NCI-H526 treated with DMSO at 0.1 percent for 48 hours (cell line): ENCODE results near the gene C9orf78.

Experiments
- DNase-seq: peaks from one replicate; lab custom pipeline; 2025; lab: John Stamatoyannopoulos, UW

Gene C9orf78

GRCh38 chr9:129868023-129868871, 33.2 kb upstream of the C9orf78 start:
- no peak for DNase-seq

GRCh38 chr9:129867136-129868022, 32.3 kb upstream of the C9orf78 start:
- DNase-seq, result no peak

DNA sequence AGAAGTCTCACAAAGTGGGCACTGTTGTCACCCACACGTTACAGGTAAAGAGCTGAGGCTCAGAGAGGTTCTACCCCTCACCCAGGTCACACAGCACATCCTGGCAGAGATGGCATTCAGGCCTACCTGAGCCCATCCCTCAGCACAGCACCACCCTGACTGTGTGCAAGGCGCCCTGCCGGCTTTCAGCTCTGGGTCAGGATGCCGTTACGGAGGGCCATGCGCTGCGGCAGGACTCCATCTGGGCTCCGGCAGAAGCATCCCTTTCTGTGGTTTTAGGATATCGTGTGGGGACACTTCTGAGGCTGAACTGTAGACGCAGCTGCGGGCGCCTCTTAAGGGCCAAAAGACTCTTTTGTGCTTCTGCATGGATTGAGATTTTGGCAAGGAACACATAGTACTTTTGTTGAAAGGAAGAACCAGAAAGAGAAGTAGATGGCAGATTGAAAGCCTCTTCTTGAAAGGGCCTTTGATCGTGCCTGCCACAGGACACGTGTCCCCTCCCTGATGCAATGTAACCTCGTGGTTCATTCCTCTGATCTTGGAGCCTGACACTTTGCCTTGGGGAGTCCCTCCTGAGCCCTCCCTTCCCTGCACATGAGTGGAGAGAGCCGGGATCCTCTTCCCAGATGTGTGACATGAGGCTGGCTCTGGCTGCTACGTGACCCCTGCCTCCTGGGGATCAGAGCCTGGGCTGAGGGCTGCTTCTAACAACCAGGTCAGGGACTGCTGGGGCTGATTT, 31.5 kb upstream of the C9orf78 start:
- no peak for DNase-seq

DNA sequence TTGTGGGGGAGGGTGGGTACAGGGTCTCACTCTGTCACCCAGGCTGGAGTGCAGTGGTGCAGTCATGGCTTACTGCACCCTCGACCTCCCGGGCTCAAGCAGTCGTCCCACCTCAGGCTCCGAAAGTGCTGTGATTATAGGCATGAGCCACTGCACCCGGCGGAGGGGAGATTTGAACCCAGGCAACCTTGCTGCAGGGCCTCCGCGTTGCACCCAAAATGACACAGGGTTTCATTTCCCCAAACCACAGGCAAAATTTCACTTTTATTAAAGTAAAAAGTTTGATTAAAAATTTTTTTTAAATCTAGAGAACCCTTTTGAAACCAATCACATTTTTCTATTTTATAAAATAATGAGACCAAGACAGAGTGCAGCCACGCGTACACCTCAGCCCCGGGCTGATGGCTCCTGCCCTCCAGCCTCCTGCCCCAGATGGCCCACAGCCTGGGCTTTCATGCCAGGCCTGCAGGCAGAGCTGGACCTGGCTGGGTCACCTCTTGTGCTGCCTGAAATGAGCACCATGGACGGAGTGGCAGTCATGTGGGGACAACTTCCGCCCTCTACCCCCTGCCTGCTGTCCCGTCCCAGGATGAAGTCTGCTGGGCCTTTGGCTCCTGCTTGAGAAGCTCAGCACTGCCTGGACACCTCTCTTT, 30.7 kb upstream of the C9orf78 start:
- no peak for DNase-seq

DNA sequence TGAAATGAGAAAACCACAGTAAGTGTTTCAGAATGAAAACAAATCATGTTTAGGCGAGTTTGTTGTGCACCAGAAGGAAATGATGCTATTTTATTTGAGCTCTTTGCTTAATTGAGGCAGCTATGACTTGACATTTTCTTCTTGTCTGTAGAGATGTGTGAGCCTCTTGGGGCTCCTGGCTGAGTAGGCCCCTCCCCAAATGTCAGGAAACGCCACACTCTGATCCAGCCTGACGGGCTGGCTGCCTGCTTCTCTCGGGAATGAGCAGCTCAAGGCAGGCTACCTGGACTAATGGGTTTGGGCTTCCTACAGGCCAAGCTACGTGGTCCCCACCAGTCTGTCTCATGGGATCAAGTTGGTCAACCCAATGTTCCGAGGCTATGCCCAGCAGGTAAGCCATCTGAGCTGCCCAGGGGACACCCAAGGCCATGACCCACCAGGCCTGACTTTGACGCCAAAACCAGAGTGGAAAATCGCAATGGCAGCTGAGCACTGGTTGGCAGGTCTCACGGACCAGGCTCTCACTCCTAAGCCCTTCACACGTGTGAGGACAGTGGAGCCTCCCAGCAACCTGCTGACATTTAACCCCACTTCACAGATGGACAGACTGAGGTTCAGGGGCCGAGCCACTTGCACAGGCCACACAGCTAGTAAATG, 30.0 kb upstream of the C9orf78 start:
- DNase-seq, result no peak

DNA sequence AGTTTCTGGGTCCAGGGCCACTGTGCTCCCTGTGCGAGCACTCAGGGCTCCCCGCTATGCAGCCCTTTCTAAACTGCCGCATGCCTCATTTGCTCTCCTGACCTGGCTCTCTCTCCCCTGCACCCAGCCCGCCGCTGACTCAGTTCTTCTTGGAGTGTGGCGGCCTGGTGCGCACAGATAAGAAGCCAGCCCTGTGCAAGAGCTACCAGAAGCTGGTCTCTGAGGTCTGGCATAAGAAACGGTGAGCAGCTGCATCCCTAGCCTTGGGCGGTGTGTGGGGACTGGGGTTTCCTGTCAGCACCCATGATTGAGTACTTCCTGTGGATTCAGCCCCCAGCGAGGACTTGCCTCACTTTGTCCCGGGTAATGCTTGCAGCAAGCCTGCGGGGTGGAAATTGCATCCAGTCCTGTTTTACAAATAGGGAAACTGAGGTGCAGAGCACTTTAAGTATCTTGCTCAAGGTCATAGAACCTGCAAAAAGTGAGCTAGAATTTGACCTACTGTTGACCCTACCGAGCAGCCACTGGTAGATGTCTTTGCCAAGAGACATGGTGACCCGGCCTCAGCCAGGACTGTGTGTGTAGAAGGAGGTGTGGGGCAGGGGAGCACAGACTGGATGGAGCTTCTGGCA, 28.1 kb upstream of the C9orf78 start:
- no peak for DNase-seq

GRCh38 chr9:129861447-129861827, 26.4 kb upstream of the C9orf78 start:
- DNase-seq, result no peak

GRCh38 chr9:129860653-129861446, 25.8 kb upstream of the C9orf78 start:
- no peak for DNase-seq

DNA sequence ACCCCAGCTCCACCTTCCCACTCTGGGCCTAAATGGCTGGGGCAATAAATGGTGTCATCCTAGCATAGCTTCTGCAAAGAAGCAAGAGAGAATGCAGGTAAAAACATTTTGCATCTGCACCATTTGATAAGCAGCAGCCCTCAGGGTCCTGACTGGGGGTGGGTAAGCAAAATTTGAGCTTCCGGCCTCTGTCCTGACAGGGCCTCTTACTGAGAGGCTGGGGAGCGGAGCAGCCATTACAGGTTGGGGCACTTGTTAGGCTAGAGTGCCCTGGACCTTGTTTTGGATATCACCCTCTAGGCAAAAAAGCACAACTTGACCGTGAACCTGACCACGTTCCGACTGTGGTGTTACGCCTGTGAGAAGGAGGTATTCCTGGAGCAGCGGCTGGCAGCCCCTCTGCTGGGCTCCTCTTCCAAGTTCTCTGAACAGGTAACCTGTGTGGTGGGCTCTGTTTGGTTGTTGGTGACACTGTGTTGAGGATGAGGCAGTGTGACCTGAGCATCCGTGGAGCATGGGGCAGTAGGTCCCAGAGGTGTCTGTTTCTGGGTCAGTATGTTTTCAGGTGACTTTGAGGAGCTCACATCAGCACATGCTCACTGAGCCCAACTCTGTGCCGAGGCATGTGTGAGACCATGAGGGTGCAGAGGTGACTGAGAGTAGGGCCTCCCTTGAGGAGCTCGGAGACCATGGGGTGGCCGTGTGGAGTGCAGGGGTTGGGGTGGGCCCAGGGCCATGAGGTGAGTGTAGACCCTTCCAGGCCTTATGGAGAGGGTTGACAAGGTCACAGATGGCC, 23.3 kb upstream of the C9orf78 start:
- DNase-seq, result no peak

- DNase-seq, result no peak
Observed at GRCh38 chr9:129857207-129857606, 22.1 kb upstream of the C9orf78 start.

GRCh38 chr9:129854588-129855110, 19.6 kb upstream of the C9orf78 start:
- DNase-seq, result no peak

GRCh38 chr9:129853614-129854013, 18.5 kb upstream of the C9orf78 start:
- no peak for DNase-seq

DNA sequence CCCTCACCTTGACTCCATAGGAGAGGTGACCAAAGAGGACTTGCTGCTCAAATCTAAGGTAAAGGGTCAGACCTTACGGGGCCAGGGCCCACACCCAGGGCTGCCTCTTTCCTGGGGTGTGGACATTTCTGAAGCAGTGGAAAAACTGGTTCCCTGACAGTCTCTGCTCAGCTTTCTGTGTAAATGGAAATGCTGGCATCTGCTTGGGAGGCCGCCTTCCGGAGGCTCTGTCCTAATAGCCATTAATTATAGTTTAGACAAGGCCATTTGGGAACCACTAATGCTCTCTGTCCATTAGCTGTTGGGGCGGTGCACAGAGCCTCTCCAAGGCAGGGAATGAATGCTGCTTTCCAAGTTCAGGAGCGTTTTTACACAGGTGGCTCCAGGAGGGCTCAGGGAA, 17.5 kb upstream of the C9orf78 start:
- DNase-seq, result no peak

DNA sequence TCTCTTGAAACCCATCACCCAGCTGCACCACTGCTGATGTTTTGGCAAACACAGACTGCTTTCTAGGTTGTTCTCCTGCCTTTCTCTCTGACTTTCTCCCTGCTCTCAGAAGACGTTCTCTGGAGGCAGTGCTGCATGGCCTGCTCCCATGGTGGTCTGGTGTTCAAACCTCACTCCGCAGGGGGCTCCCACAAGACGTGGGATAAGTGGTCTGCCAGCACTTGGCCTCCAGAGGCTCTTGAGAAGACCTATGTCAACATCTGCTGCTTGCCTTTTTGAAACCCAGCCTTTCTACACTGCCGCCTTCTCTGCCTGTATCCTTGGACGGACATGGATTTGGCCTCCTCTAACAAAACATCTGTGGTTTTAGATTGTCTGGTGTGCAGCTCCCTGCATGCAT, 16.7 kb upstream of the C9orf78 start:
- no peak for DNase-seq

GRCh38 chr9:129850821-129851550, 15.9 kb upstream of the C9orf78 start:
- no peak for DNase-seq

DNA sequence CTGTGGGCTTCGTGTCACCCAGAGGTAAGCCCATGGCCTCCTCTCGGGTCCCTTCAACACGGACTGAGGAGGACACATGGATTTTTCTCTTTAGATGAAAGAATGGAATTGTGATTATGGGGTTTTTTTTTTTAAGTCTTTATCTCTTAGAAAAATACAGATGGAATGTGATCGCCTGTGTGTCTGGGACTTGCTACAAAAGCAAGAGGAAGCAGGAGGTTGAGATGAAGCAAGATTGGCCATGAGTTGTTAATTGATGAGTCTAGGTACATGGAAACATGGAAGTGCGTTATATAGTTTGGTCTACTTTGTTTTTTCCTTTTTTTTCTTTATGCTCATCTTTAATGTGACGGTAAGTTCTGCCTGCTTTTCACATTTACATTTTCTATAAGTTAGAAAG, 14.8 kb upstream of the C9orf78 start:
- no peak for DNase-seq

GRCh38 chr9:129848712-129849441, 13.8 kb upstream of the C9orf78 start:
- no peak for DNase-seq

DNA sequence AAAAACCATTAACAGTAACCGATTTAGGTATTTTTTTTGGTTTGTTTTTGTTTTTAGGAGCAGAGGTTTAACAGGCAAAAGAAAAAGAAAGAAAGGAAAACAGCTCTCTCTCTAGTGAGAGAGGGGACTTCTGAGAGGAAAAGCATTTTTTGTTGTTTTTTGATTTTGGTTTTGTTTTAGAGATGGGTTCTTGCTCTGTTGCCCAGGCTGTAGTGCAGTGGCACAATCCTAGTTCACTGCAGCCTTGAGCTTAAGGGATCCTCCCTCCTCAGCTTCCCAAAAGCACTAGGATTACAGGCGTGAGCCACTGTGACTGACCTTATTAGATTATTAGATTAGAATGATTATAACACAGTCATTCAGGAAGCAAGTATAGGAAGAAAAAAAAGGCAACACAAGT, 10.3 kb upstream of the C9orf78 start:
- DNase-seq, result no peak
